Measurements from ENCODE around the gene ZBTB16. TPM values are rescaled to one million over a fixed set of nuclear protein-coding genes. Genes with fewer than 3 reads are reported as not detected.

The ZBTB16 gene
- total RNA-seq, 5 donors from 2014 or later (not counting 1 experiment from before 2014, with no cell fraction given): 8.3 to 20.5 (median 12.4) TPM

DNA sequence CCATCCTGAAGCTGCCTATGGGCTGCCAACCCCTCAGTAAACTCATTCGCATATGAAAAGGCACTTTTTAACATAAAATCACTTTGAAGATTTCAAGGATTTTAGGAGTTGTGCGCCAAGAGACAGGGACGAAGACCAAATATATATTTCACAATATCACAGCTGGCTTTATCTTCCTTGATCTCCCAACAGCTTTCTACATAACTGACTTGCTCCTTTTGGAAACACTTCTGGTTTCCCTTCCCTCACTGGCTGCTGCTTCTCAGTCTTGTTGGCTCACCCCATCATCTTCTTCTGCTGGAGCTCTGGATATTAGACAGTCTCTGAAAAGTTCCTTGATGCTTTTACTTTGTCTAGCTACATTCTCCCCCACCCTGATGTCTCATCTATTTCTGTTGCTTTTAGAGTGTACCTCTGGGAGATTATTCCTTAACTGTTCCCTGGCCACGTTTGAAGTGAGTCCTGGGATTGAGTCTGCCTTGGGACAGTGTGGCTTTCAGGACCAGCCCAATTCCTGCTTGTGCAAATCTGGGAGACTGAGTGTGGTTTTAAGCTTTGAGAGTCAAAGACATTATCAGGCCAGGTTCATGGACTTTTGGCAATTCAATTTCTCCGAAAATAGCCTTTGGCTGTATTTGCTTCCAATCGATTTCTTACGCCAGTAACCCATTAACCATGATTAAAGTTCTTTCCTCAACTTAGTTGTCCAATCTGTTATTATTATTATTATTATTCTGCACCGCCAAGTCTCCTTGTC, 205.8 kb downstream of the ZBTB16 start:
- POLR2A ChIA-PET: interaction anchor here in 1 of 2 donors (1.1 kb wide), 1 partner anchor 270 kb away, joined by 4 read pairs; no protein-coding TSS in a partner anchor
- WGBS (ENCODE audit: insufficient coverage): 88% methylated on average over 2 of the region's 8 CpGs
- ATAC-seq (replicated peaks in 1 of 4): no peak
- Mint-ChIP-seq H3K9me3 (no peaks in the 10 kb centered on the region), H3K36me3 (no peaks in the 10 kb centered on the region), H3K27ac (no peak overlapping the region), H3K4me3 (no peak overlapping the region), H3K27me3 (peaks cover 2 to 4% of the 10 kb centered on the region in 2 donors), H3K4me1 (peaks cover 0 to 2% (median under 1%) of the 10 kb centered on the region in 3 donors)
- Histone ChIP-seq H3K36me3 (ENCODE audit: control insufficient read depth in 2 of 2, extremely low read depth in 1 of 2, insufficient read depth in 1 of 2, low read length in 1 of 2) (no peaks in the 10 kb centered on the region), H3K27ac (ENCODE audit: low read length) (no peak overlapping the region), H3K9me3 (no peaks in the 10 kb centered on the region), H3K4me1 (ENCODE audit: control insufficient read depth in 1 of 2, extremely low read depth in 1 of 2, insufficient read depth in 2 of 2, low read length in 2 of 2) (peaks cover 0 to 4% of the 10 kb centered on the region in 2 experiments), H3K4me3 (ENCODE audit: control insufficient read depth in 1 of 2, extremely low read depth in 1 of 2, low read length in 1 of 2) (no peak overlapping the region), H3K27me3 (replicated peaks in 1 of 2; ENCODE audit: control insufficient read depth in 2 of 2, extremely low read depth in 1 of 2, insufficient read depth in 2 of 2, low read length in 1 of 2) (peaks cover 2% of the 10 kb centered on the region in 2 experiments)
- no peak for DNase-seq
- CTCF ChIA-PET: interaction anchor here (1.1 to 7.5 kb wide), 8 partner anchors 270 to 370 kb away, joined by 3 to 86 read pairs (median 7); no protein-coding TSS in a partner anchor

GRCh38 chr11:114269498-114269897, 210.0 kb downstream of the ZBTB16 start:
- H3K27me3 ChIP-seq (replicated peaks in 1 of 2; ENCODE audit: control insufficient read depth in 2 of 2, extremely low read depth in 1 of 2, insufficient read depth in 2 of 2, low read length in 1 of 2): peaks cover 2 to 16% of the 10 kb centered on the region in 2 experiments
- Mint-ChIP-seq H3K27ac (no peak overlapping the region), H3K27me3 (peaks cover 30 to 36% of the 10 kb centered on the region in 2 donors), H3K4me3 (no peak overlapping the region), H3K9me3 (no peaks in the 10 kb centered on the region), H3K4me1 (no peaks in the 10 kb centered on the region), H3K36me3 (no peaks in the 10 kb centered on the region)
- H3K36me3 ChIP-seq (ENCODE audit: control insufficient read depth in 2 of 2, extremely low read depth in 1 of 2, insufficient read depth in 1 of 2, low read length in 1 of 2): no peaks in the 10 kb centered on the region
- DNase-seq: no peak
- no peak for ATAC-seq (replicated peaks in 1 of 4)
- no peak overlapping the region for H3K4me3 ChIP-seq (ENCODE audit: control insufficient read depth in 1 of 2, extremely low read depth in 1 of 2, low read length in 1 of 2)
- CTCF ChIA-PET: interaction anchor here (0.6 to 2.1 kb wide), 4 partner anchors 70 to 381 kb away, joined by 4 to 6 read pairs (median 4); no protein-coding TSS in a partner anchor
- WGBS (ENCODE audit: insufficient coverage): no CpG with 5 or more reads among the region's 2 CpGs
- H3K27ac ChIP-seq (ENCODE audit: low read length): no peak overlapping the region
- H3K9me3 ChIP-seq: no peaks in the 10 kb centered on the region
- no peaks in the 10 kb centered on the region for H3K4me1 ChIP-seq (ENCODE audit: control insufficient read depth in 1 of 2, extremely low read depth in 1 of 2, insufficient read depth in 2 of 2, low read length in 2 of 2)
- POLR2A ChIA-PET: no interaction called here

DNA sequence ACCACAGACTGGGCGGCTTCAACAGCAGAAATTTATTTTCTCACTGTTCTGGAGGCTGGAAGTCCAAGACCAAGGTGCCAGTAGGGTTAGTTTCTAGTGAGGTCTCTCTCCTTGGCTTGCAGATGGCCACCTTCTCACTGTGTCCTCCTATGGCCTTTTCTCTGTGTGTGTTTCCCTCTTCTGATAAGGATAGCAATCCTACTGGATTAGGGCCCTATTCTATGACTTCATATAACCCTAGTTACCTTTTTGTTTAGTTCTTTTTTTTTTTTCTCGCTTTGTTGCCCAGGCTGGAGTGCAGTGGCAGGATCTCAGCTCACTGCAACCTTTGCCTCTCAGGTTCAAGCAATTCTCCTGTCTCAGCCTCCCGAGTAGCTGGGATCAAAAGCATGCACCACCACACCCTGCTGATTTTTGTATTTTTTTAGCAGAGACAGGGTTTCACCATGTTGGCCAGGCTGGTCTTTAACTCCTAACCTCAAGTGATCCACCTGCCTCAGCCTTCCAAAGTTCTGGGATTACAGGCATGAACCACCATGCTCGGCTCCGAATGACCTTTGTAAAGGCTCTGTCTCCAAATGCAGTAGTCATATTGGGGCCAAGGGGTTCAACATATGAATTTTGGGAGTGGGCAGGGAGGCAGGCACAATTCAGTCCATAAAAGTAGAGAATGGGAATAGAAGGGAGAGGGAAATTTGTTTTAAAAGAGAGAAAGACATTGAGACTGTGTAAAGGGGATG, 211.2 kb downstream of the ZBTB16 start:
- DNase-seq: no peak
- H3K36me3 Mint-ChIP-seq: no peaks in the 10 kb centered on the region
- no peaks in the 10 kb centered on the region for H3K9me3 ChIP-seq
- H3K27ac ChIP-seq (ENCODE audit: low read length): no peak overlapping the region
- H3K27me3 Mint-ChIP-seq: peaks cover 41 to 42% of the 10 kb centered on the region in 2 donors
- H3K4me3 Mint-ChIP-seq: no peak overlapping the region
- H3K27ac Mint-ChIP-seq: no peak overlapping the region
- H3K4me1 ChIP-seq (ENCODE audit: control insufficient read depth in 1 of 2, extremely low read depth in 1 of 2, insufficient read depth in 2 of 2, low read length in 2 of 2): no peaks in the 10 kb centered on the region
- ChIA-PET CTCF (interaction anchor here in 1 of 2 donors (0.8 kb wide), 1 partner anchor 10 kb away, joined by 3 read pairs; no protein-coding TSS in a partner anchor), POLR2A (no interaction called here)
- no peak for ATAC-seq (replicated peaks in 1 of 4)
- WGBS (ENCODE audit: insufficient coverage): 96% methylated on average over 3 of the region's 5 CpGs
- no peaks in the 10 kb centered on the region for H3K9me3 Mint-ChIP-seq
- H3K4me3 ChIP-seq (ENCODE audit: control insufficient read depth in 1 of 2, extremely low read depth in 1 of 2, low read length in 1 of 2): no peak overlapping the region
- no peaks in the 10 kb centered on the region for H3K36me3 ChIP-seq (ENCODE audit: control insufficient read depth in 2 of 2, extremely low read depth in 1 of 2, insufficient read depth in 1 of 2, low read length in 1 of 2)
- H3K27me3 ChIP-seq (replicated peaks in 1 of 2; ENCODE audit: control insufficient read depth in 2 of 2, extremely low read depth in 1 of 2, insufficient read depth in 2 of 2, low read length in 1 of 2): peaks cover 2 to 17% of the 10 kb centered on the region in 2 experiments
- no peaks in the 10 kb centered on the region for H3K4me1 Mint-ChIP-seq

GRCh38 chr11:114271316-114271715, 211.8 kb downstream of the ZBTB16 start:
- WGBS (ENCODE audit: insufficient coverage): no CpG with 5 or more reads among the region's 2 CpGs
- no peaks in the 10 kb centered on the region for H3K9me3 ChIP-seq
- H3K27me3 ChIP-seq (replicated peaks in 1 of 2; ENCODE audit: control insufficient read depth in 2 of 2, extremely low read depth in 1 of 2, insufficient read depth in 2 of 2, low read length in 1 of 2): peaks cover 2 to 19% of the 10 kb centered on the region in 2 experiments
- H3K4me3 ChIP-seq (ENCODE audit: control insufficient read depth in 1 of 2, extremely low read depth in 1 of 2, low read length in 1 of 2): no peak overlapping the region
- no peaks in the 10 kb centered on the region for H3K36me3 Mint-ChIP-seq
- H3K4me3 Mint-ChIP-seq: no peak overlapping the region
- H3K27ac ChIP-seq (ENCODE audit: low read length): no peak overlapping the region
- ChIA-PET CTCF (interaction anchor here in 1 of 2 donors (0.8 kb wide), 1 partner anchor 11 kb away, joined by 3 read pairs; no protein-coding TSS in a partner anchor), POLR2A (no interaction called here)
- no peaks in the 10 kb centered on the region for H3K9me3 Mint-ChIP-seq
- H3K36me3 ChIP-seq (ENCODE audit: control insufficient read depth in 2 of 2, extremely low read depth in 1 of 2, insufficient read depth in 1 of 2, low read length in 1 of 2): no peaks in the 10 kb centered on the region
- no peak overlapping the region for H3K27ac Mint-ChIP-seq
- no peak for ATAC-seq (replicated peaks in 1 of 4)
- H3K4me1 ChIP-seq (ENCODE audit: control insufficient read depth in 1 of 2, extremely low read depth in 1 of 2, insufficient read depth in 2 of 2, low read length in 2 of 2): no peaks in the 10 kb centered on the region
- DNase-seq: no peak
- H3K27me3 Mint-ChIP-seq: peaks cover 44% of the 10 kb centered on the region in 2 donors
- H3K4me1 Mint-ChIP-seq: no peaks in the 10 kb centered on the region

DNA sequence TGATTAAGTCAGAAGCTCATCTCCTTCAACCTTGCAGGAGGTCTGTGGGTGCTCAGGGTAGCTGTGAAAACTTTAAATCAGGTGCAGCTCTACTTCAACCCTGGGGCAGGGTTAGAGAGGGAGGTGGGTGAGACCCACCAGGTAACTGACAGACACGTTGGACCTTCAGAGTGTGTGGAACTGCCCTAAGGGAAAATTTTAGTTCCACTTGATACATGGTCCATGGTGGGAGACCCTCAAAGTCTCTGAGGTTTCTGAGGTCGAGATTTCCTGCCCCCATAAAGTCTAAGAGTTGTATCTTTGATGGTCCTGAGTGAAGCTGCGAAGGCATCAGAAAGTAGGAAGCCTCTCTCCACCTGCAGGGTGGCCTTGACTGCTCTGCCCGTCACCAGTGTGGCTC, 212.8 kb downstream of the ZBTB16 start:
- peaks cover 2 to 25% of the 10 kb centered on the region in 2 experiments for H3K27me3 ChIP-seq (replicated peaks in 1 of 2; ENCODE audit: control insufficient read depth in 2 of 2, extremely low read depth in 1 of 2, insufficient read depth in 2 of 2, low read length in 1 of 2)
- H3K4me1 ChIP-seq (ENCODE audit: control insufficient read depth in 1 of 2, extremely low read depth in 1 of 2, insufficient read depth in 2 of 2, low read length in 2 of 2): no peaks in the 10 kb centered on the region
- no peaks in the 10 kb centered on the region for H3K9me3 ChIP-seq
- H3K27ac Mint-ChIP-seq: no peak overlapping the region
- no peak for ATAC-seq (replicated peaks in 1 of 4)
- H3K27me3 Mint-ChIP-seq: peaks cover 49 to 51% of the 10 kb centered on the region in 2 donors
- DNase-seq: no peak
- no peak overlapping the region for H3K27ac ChIP-seq (ENCODE audit: low read length)
- ChIA-PET POLR2A (no interaction called here), CTCF (interaction anchor here in 1 of 2 donors (0.5 kb wide), 1 partner anchor 398 kb away, joined by 6 read pairs; no protein-coding TSS in a partner anchor)
- no peaks in the 10 kb centered on the region for H3K36me3 ChIP-seq (ENCODE audit: control insufficient read depth in 2 of 2, extremely low read depth in 1 of 2, insufficient read depth in 1 of 2, low read length in 1 of 2)
- 52% methylated on average over 3 of the region's 4 CpGs for WGBS (ENCODE audit: insufficient coverage)
- H3K9me3 Mint-ChIP-seq: no peaks in the 10 kb centered on the region
- H3K36me3 Mint-ChIP-seq: no peaks in the 10 kb centered on the region
- H3K4me3 Mint-ChIP-seq: no peak overlapping the region
- no peaks in the 10 kb centered on the region for H3K4me1 Mint-ChIP-seq
- H3K4me3 ChIP-seq (ENCODE audit: control insufficient read depth in 1 of 2, extremely low read depth in 1 of 2, low read length in 1 of 2): no peak overlapping the region

- DNase-seq: no peak
- Histone ChIP-seq H3K4me1 (ENCODE audit: control insufficient read depth in 1 of 2, extremely low read depth in 1 of 2, insufficient read depth in 2 of 2, low read length in 2 of 2) (no peaks in the 10 kb centered on the region), H3K27ac (ENCODE audit: low read length) (no peak overlapping the region), H3K4me3 (ENCODE audit: control insufficient read depth in 1 of 2, extremely low read depth in 1 of 2, low read length in 1 of 2) (no peak overlapping the region), H3K9me3 (no peaks in the 10 kb centered on the region), H3K36me3 (ENCODE audit: control insufficient read depth in 2 of 2, extremely low read depth in 1 of 2, insufficient read depth in 1 of 2, low read length in 1 of 2) (no peaks in the 10 kb centered on the region), H3K27me3 (replicated peaks in 1 of 2; ENCODE audit: control insufficient read depth in 2 of 2, extremely low read depth in 1 of 2, insufficient read depth in 2 of 2, low read length in 1 of 2) (peaks cover 2 to 27% of the 10 kb centered on the region in 2 experiments)
- Mint-ChIP-seq H3K27ac (no peak overlapping the region), H3K4me1 (no peaks in the 10 kb centered on the region), H3K36me3 (no peaks in the 10 kb centered on the region), H3K27me3 (peaks cover 49 to 53% of the 10 kb centered on the region in 2 donors), H3K4me3 (no peak overlapping the region), H3K9me3 (no peaks in the 10 kb centered on the region)
- ATAC-seq (replicated peaks in 1 of 4): no peak
- WGBS (ENCODE audit: insufficient coverage): 90% methylated on average over 3 of the region's 3 CpGs
- POLR2A ChIA-PET: no interaction called here
- CTCF ChIA-PET: no interaction called here
These were observed 213.6 kb downstream of the ZBTB16 start for GRCh38 chr11:114273071-114273470.
